HG02970 (cell line): Measurements from ENCODE around the gene BACH2.
"Not testable (repeated sequence)": the region's sequence is repeated elsewhere in the genome, so short reads cannot be mapped to it uniquely, and the experiment has no call there.

Experiments
- ATAC-seq: cut with Tn5 transposase; IDR thresholded peaks from one replicate; pipeline ENCODE4 v1.9.1; 2021; ENCODE audit warnings: mild to moderate bottlenecking, moderate library complexity, moderate number of reproducible peaks; ENCODE audit not compliant: unreplicated experiment, low FRiP score

Gene BACH2

GRCh38 chr6:90296341-90297114 lies at the start of gene BACH2:
Gene BACH2 (minus strand): TSS chr6:90296843. CDS start chr6:90008844, 287,999 bp downstream.
- ATAC-seq: peak; percentile 80

GRCh38 chr6:90343576-90343975 lies 46.9 kb upstream of the BACH2 start:
- no peak for ATAC-seq

GRCh38 chr6:90338409-90338808 lies 41.8 kb upstream of the BACH2 start:
- ATAC-seq: no peak

- ATAC-seq: no peak
Measured at GRCh38 chr6:90336388-90336947, 39.8 kb upstream of the BACH2 start.

GRCh38 chr6:90333928-90334327 lies 37.3 kb upstream of the BACH2 start:
- no peak for ATAC-seq

- ATAC-seq: not testable (repeated sequence)
Measured at GRCh38 chr6:90332978-90333543, 36.4 kb upstream of the BACH2 start.

GRCh38 chr6:90329386-90330077 lies 32.9 kb upstream of the BACH2 start:
- ATAC-seq: no peak

- no peak for ATAC-seq
Measured at GRCh38 chr6:90328004-90328403, 31.4 kb upstream of the BACH2 start.

GRCh38 chr6:90326404-90327057 lies 29.9 kb upstream of the BACH2 start:
- ATAC-seq: no peak

- no peak for ATAC-seq
Measured at GRCh38 chr6:90323706-90324105, 27.1 kb upstream of the BACH2 start.

- ATAC-seq: no peak
Measured at GRCh38 chr6:90322976-90323474, 26.4 kb upstream of the BACH2 start.

GRCh38 chr6:90319979-90320685 lies 23.5 kb upstream of the BACH2 start:
- ATAC-seq: no peak

- no peak for ATAC-seq
Measured at GRCh38 chr6:90319044-90319443, 22.4 kb upstream of the BACH2 start.

- no peak for ATAC-seq
Measured at GRCh38 chr6:90315986-90316385, 19.3 kb upstream of the BACH2 start.

GRCh38 chr6:90315354-90315950 lies 18.8 kb upstream of the BACH2 start:
- ATAC-seq: no peak

GRCh38 chr6:90314514-90314913 lies 17.9 kb upstream of the BACH2 start:
- ATAC-seq: no peak

GRCh38 chr6:90311569-90311968 lies 14.9 kb upstream of the BACH2 start:
- ATAC-seq: no peak

GRCh38 chr6:90305800-90306448 lies 9.3 kb upstream of the BACH2 start:
- ATAC-seq: no peak

GRCh38 chr6:90304308-90304707 lies 7.7 kb upstream of the BACH2 start:
- ATAC-seq: no peak
